Ascending aorta (tissue), 2 donors: ENCODE results near the gene AIG1. TPM values are rescaled to one million over a fixed set of nuclear protein-coding genes. Genes with fewer than 3 reads are reported as not detected.

ENCODE experiments used
- DNase-seq, 2 donors: peaks; one replicate each; pipeline ENCODE4 v3.0.0-alpha.2; 2019; ENCODE audit warnings: low spot score in 2 of 2
- H3K27ac ChIP-seq, 2 donors: fragments of 200-600 bp; sonication (generic); one replicate each; pipeline ENCODE4 v1.5.1; 2016 to 2017; ENCODE audit warnings: mild to moderate bottlenecking in 1 of 2
- H3K27me3 ChIP-seq: fragments of 200-600 bp; sonication (generic); one replicate; pipeline ENCODE4 v1.5.1; 2017
- H3K36me3 ChIP-seq, 2 donors: fragments of 200-600 bp; sonication (generic); one replicate each; pipeline ENCODE4 v1.5.1; 2016
- H3K4me1 ChIP-seq, 2 donors: fragments of 200-600 bp; sonication (generic); one replicate each; pipeline ENCODE4 v1.5.1; 2016 to 2017; ENCODE audit warnings: mild to moderate bottlenecking in 1 of 2
- H3K4me3 ChIP-seq, 2 donors: fragments of 200-600 bp; sonication (generic); one replicate each; pipeline ENCODE4 v1.5.1; 2016 to 2017; ENCODE audit warnings: mild to moderate bottlenecking in 1 of 2
- H3K9me3 ChIP-seq, 2 donors: fragments of 200-600 bp; sonication (generic); one replicate each; pipeline ENCODE4 v1.5.1; 2016
- CTCF ChIP-seq, 3 experiments: fragments of 200-600 bp in 2 of 3; fragments of 450-650 bp in 1 of 3; sonication (generic) in 2 of 3; IDR thresholded peaks; one replicate each; pipeline ENCODE4 v1.5.1; 2016 to 2019; ENCODE audit warnings: antibody characterized with exemption in 3 of 3, mild to moderate bottlenecking in 1 of 3, moderate library complexity in 1 of 3
- intact Hi-C: fragments of 100-400 bp; cut with DNase I; formaldehyde crosslinking; loops from one replicate; pipeline ENCODE4 v1.15.1; 2023
- total RNA-seq: library from RNA; depleted of rRNA; stranded (reverse); fragments of >200 nt; gene quantifications from one replicate; pipeline ENCODE4 v1.1.0, GENCODE V29; 2016

Gene AIG1
- total RNA-seq, 1 donor from 2014 or later: 5.3 TPM

DNA sequence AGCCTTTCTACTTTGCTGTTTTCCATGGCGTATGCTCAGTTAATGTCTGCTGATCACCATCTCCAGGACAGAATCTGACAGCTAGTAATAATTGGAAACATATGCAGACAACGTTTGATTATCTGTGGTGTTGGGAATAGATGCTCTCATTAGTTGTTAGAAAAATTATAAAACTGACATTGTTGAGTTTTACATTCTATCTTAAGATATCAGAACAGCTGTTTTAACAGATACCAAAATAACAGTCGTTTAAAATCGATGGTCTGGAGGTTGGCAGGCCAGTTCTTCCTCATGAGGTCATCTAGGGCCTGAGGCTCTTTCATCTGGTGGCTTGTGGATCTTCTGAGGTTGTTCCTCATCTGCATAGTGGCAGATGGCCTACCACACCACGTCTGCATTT is 137.6 kb downstream of the AIG1 start:
- H3K9me3 ChIP-seq: no peaks in the 10 kb centered on the region
- no peak for TF ChIP-seq CTCF (IDR thresholded peaks at IDR 0.05)
- H3K4me1 ChIP-seq: peaks cover 0 to 7% of the 10 kb centered on the region in 2 donors
- DNase-seq: no peak
- no peak overlapping the region for H3K4me3 ChIP-seq
- H3K27ac ChIP-seq: no peak overlapping the region
- H3K36me3 ChIP-seq: no peaks in the 10 kb centered on the region
- intact Hi-C loops: no loop called here
- H3K27me3 ChIP-seq: no peaks in the 10 kb centered on the region

- intact Hi-C loops: no loop called here
- peaks cover 0 to 8% of the 10 kb centered on the region in 2 donors for H3K9me3 ChIP-seq
- TF ChIP-seq CTCF (IDR thresholded peaks at IDR 0.05): no peak
- no peaks in the 10 kb centered on the region for H3K36me3 ChIP-seq
- no peak for DNase-seq
- peaks cover 0 to 7% of the 10 kb centered on the region in 2 donors for H3K4me1 ChIP-seq
- H3K4me3 ChIP-seq: no peak overlapping the region
- H3K27ac ChIP-seq: no peak overlapping the region
- H3K27me3 ChIP-seq: no peaks in the 10 kb centered on the region
Observed at GRCh38 chr6:143199291-143199690, 138.6 kb downstream of the AIG1 start.

GRCh38 chr6:143200167-143200770 is 139.6 kb downstream of the AIG1 start:
- peaks cover 0 to 11% of the 10 kb centered on the region in 2 donors for H3K9me3 ChIP-seq
- intact Hi-C loops: no loop called here
- DNase-seq: no peak
- no peak overlapping the region for H3K4me3 ChIP-seq
- H3K27ac ChIP-seq: no peak overlapping the region
- peaks cover 0 to 7% of the 10 kb centered on the region in 2 donors for H3K4me1 ChIP-seq
- no peaks in the 10 kb centered on the region for H3K27me3 ChIP-seq
- H3K36me3 ChIP-seq: no peaks in the 10 kb centered on the region
- no peak for TF ChIP-seq CTCF (IDR thresholded peaks at IDR 0.05)

- no peak overlapping the region for H3K4me3 ChIP-seq
- no peaks in the 10 kb centered on the region for H3K36me3 ChIP-seq
- H3K27me3 ChIP-seq: no peaks in the 10 kb centered on the region
- intact Hi-C loops: no loop called here
- H3K27ac ChIP-seq: no peak overlapping the region
- no peak for DNase-seq
- no peak for TF ChIP-seq CTCF (IDR thresholded peaks at IDR 0.05)
- peaks cover 0 to 7% of the 10 kb centered on the region in 2 donors for H3K4me1 ChIP-seq
- peaks cover 0 to 11% of the 10 kb centered on the region in 2 donors for H3K9me3 ChIP-seq
Observed at GRCh38 chr6:143204045-143204444, 143.4 kb downstream of the AIG1 start.

DNA sequence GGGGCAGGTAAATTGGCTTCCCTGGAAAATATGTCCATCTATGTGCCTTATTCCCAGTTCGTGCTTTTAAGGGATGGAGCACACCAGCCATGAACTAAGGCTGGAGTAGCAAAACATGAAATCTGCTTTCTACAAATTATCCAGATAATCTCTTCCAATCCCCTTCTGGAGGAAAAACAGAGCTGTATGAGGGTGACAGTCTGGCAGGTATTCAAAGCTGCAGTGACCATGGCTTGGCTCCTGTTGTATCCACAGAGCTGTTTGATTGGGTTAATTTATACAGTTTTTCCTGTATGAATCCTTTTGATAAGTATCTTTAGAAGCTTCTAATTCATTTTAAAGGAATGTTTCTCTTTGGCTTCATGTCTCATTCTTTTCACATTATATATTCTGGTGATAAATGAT is 144.4 kb downstream of the AIG1 start:
- Histone ChIP-seq H3K4me3 (no peak overlapping the region), H3K27ac (no peak overlapping the region), H3K36me3 (no peaks in the 10 kb centered on the region), H3K27me3 (no peaks in the 10 kb centered on the region), H3K9me3 (peaks cover 0 to 11% of the 10 kb centered on the region in 2 donors), H3K4me1 (no peaks in the 10 kb centered on the region)
- no peak for TF ChIP-seq CTCF (IDR thresholded peaks at IDR 0.05)
- intact Hi-C loops: no loop called here
- no peak for DNase-seq

DNA sequence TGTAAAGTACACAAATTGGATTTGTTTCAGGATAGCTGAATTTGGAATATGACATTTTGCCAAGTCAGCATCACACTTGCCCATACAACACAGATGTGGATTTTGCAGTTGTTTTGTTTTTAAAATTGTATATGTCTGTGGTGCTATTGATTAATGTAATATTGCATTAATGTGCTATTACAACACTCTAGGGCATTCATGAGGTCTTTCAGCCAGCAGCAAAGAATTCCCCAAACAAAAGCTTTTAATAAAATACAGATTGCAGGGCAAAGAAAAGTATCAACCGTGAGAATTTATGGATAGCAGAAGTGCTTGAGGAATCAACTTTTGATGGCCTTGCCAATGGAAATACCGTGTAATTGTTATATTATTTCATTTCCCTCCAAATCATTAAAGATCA is 144.9 kb downstream of the AIG1 start:
- Histone ChIP-seq H3K4me3 (no peak overlapping the region), H3K4me1 (no peaks in the 10 kb centered on the region), H3K36me3 (no peaks in the 10 kb centered on the region), H3K27me3 (no peaks in the 10 kb centered on the region), H3K9me3 (peaks cover 0 to 11% of the 10 kb centered on the region in 2 donors), H3K27ac (no peak overlapping the region)
- intact Hi-C loops: no loop called here
- DNase-seq: no peak
- TF ChIP-seq CTCF (IDR thresholded peaks at IDR 0.05): no peak
